Ectodermal cell (in vitro differentiated cells): ENCODE data around the gene SLC38A11.

ENCODE experiments used
- H3K27ac ChIP-seq: 2 replicates; pipeline ENCODE4 v1.7.0; 2013; ENCODE audit warnings: mild to moderate bottlenecking, low read depth, low read length; ENCODE audit not compliant: insufficient read depth, poor library complexity, severe bottlenecking
- H3K27me3 ChIP-seq: 2 replicates; pipeline ENCODE4 v1.7.0; 2013; ENCODE audit warnings: mild to moderate bottlenecking, low read length; ENCODE audit not compliant: insufficient read depth, control insufficient read depth, poor library complexity, severe bottlenecking
- H3K36me3 ChIP-seq: one replicate; pipeline ENCODE4 v1.7.0; 2013; ENCODE audit warnings: low read length; ENCODE audit not compliant: control insufficient read depth, insufficient read depth
- H3K4me1 ChIP-seq: one replicate; pipeline ENCODE4 v1.7.0; 2013; ENCODE audit warnings: low read length; ENCODE audit not compliant: control insufficient read depth, insufficient read depth
- H3K4me3 ChIP-seq: 2 replicates; pipeline ENCODE4 v1.7.0; 2013; ENCODE audit warnings: low read depth, low read length, control low read depth; ENCODE audit not compliant: insufficient read depth
- H3K9me3 ChIP-seq: 2 replicates; pipeline ENCODE4 v1.7.0; 2013; ENCODE audit warnings: mild to moderate bottlenecking, low read length, moderate library complexity; ENCODE audit not compliant: control insufficient read depth
- WGBS, 2 experiments: methylation state at CpG; one replicate each; pipeline ENCODE4 v1.1.7; 2013; ENCODE audit warnings: missing lambda C conversion rate in 2 of 2; 5-methylcytosine and 5-hydroxymethylcytosine counted together

SLC38A11 gene

DNA sequence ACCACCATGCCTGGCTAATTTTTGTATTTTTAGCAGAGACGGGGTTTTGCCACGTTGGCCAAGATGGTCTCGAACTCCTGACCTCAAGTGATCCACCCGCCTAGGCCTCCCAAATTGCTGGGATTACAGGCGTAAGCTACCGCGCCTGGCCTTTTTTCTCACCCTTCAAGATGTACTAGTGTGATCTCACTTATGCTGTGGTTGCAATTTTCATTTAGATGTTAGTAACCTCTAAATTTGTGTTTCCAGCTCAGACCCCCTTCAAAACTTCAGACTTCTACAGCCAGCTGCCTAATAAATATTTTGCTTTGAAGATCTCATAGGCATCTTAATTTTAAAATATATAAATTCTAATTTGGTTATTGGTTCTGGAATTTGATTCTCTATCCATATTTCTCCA is 8.0 kb downstream of the SLC38A11 start:
- Histone ChIP-seq H3K4me3 (no peak overlapping the region), H3K36me3 (no peaks in the 10 kb centered on the region), H3K9me3 (no peaks in the 10 kb centered on the region), H3K27ac (no peak overlapping the region), H3K27me3 (no peaks in the 10 kb centered on the region), H3K4me1 (no peaks in the 10 kb centered on the region)
- 83 to 86% methylated on average over 7 of the region's 7 CpGs for WGBS, 2 experiments

DNA sequence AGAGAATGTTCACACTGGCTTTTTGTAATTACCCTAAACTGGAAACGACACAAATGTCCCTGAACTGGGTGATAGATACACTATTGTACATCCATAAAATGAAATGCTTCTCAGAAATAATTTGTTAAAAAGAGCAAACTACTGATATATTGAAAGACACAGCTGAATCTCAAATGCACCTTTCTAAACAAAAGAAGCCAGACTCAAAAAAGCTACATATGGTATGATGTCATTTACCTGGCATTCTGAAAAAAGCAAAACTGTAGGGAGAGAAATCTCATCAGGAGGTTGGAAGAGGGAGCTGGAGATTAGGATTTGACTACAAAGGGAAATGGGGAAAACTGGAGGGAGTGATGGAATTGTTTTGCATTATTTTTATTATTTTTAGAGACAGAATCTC is 12.0 kb downstream of the SLC38A11 start:
- no CpG with 5 or more reads among the region's 1 CpG for WGBS, 2 experiments
- no peak overlapping the region for H3K4me3 ChIP-seq
- no peak overlapping the region for H3K27ac ChIP-seq
- H3K9me3 ChIP-seq = no peaks in the 10 kb centered on the region
- H3K36me3 ChIP-seq = no peaks in the 10 kb centered on the region
- no peaks in the 10 kb centered on the region for H3K4me1 ChIP-seq
- H3K27me3 ChIP-seq = no peaks in the 10 kb centered on the region

DNA sequence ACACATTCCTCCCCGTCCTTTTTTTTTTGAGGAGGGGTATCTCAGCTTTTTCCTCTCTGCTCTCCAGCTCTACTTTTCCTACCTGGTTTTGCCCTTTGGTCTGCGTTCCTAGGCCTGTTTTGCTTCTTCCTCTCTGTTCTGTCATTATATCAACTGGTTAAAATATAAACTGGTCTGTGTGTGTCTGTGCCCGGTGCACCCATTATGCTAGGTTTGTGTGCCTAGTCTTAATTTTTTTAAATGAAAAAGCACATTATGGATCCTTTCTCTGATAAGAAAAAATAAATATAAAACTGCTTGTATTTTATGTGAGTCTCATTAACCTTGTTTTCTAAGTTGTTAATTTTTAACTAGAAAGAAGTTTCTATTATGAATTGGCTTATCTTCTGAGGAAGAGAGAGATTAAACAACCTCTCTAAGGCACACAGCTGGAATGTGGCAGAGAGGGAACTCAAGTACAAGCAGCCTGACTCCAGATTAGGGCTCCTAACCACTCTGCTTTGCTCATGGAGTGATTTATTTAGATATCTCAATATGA is 17.4 kb downstream of the SLC38A11 start:
- Histone ChIP-seq H3K4me3 (no peak overlapping the region), H3K4me1 (no peaks in the 10 kb centered on the region), H3K9me3 (no peaks in the 10 kb centered on the region), H3K36me3 (no peaks in the 10 kb centered on the region), H3K27me3 (no peaks in the 10 kb centered on the region), H3K27ac (no peak overlapping the region)
- WGBS, 2 experiments = 80 to 85% methylated on average over 1 to 2 of the region's 3 CpGs

DNA sequence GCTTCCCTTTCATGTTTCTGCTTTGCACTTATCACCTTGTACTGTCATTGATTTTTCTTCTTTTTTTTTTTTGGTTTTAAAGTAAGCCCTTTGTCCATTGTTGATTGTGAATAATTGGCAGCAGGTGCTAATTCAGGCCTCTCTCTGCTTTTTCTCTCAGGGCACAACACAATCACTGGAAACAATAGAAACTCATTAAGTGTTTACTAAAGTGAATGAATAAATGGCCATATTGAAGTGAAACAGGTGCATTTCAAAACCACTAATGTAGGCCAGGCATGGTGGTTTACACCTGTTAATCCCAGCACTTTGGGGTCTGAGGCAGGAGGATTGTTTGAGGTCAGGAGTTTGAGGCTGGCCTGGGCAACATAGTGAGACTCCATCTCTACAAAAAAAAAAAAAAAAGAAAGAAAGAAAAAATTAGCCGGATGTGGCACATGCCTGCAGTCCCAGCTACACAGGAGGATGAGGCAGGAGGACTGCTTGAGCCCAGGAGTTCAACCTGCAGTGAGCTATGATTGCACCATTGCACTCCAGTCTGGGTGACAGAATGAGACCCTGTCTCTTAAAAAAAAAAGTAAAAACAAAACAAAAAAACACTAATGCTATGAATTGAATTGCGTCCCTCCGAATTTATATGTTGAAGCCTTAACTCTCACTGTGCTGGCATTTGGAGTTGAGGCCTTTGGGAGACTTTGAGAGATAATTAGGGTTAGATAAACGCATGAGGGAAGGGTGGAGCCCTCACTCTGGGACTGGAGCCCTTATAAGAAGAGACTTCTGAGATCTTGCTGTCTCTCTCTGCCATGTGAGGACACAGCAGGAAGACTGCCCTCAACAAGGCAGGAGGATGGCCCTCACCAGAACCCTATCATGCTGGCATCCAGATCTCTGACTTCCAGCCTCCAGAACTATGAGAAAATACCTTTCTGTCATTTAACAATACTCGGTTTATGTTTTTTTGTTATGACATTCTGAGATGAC is 19.9 kb downstream of the SLC38A11 start:
- WGBS, 2 experiments = 89 to 91% methylated on average over 4 of the region's 5 CpGs
- H3K4me3 ChIP-seq = no peak overlapping the region
- no peak overlapping the region for H3K27ac ChIP-seq
- H3K9me3 ChIP-seq = no peaks in the 10 kb centered on the region
- H3K4me1 ChIP-seq = no peaks in the 10 kb centered on the region
- H3K27me3 ChIP-seq = no peaks in the 10 kb centered on the region
- no peaks in the 10 kb centered on the region for H3K36me3 ChIP-seq

DNA sequence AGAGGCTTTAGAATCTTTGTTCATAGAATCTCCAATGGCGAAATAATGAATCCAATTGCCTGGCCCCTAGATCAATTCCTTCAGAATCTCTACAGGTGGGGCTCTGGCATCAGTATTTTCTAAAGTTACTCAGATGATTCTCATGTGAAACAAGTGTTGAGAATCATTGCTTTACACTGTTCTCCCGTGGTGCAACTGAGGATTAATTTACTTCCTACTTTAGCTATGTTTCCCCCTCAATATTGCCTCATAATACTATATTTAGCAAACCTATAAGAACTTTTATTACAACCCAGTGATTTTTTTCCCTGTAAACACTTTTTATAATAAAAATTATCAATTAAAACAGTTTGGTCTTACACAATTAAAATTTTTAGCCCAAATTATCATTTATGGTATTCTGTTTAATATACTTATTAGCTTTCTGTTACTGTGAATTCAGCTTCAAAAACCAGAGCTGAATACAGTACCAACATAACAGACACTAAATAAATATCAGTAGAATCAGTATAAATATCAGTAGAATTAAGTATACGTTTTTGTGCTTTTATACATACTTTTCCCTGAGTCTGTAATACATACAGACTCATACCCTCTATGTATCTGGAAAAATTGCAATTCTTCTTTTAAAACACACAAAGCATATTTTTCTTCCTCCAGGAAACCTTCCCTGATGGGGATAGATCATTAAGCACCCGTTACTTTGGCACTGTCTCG is 20.8 kb downstream of the SLC38A11 start:
- H3K36me3 ChIP-seq = no peaks in the 10 kb centered on the region
- no peaks in the 10 kb centered on the region for H3K4me1 ChIP-seq
- H3K27me3 ChIP-seq = no peaks in the 10 kb centered on the region
- no peak overlapping the region for H3K4me3 ChIP-seq
- WGBS, 2 experiments = 72 to 79% methylated on average over 5 of the region's 5 CpGs
- H3K9me3 ChIP-seq = no peaks in the 10 kb centered on the region
- no peak overlapping the region for H3K27ac ChIP-seq

DNA sequence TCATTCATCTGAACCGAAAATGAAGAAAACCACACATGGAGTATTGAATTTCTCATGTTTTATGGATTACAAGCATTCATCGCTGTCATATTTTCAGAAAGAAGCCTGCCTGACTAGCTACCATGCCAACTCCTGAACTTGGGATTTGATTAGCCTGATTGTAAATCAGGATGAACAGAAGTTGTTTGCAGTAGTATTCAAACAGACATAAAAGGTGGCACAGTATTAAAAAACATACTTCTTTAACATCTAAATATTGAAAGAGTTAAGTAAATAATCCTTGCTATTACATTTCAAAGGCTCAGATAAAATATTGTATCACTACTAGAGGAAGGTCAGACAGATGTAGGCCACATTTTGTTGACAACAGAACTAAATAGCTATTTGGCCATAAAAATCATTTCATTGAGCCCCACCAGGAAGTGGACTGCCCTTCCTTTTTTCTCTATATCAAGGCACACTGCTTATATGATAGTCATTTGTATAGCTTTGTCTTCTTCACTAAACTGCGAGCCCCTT is 21.6 kb downstream of the SLC38A11 start:
- 93 to 100% methylated on average over 2 of the region's 3 CpGs for whole genome bisulfite sequencing, 2 experiments
- no peaks in the 10 kb centered on the region for H3K27me3 ChIP-seq
- H3K4me3 ChIP-seq = no peak overlapping the region
- no peaks in the 10 kb centered on the region for H3K36me3 ChIP-seq
- no peaks in the 10 kb centered on the region for H3K9me3 ChIP-seq
- no peaks in the 10 kb centered on the region for H3K4me1 ChIP-seq
- no peak overlapping the region for H3K27ac ChIP-seq

DNA sequence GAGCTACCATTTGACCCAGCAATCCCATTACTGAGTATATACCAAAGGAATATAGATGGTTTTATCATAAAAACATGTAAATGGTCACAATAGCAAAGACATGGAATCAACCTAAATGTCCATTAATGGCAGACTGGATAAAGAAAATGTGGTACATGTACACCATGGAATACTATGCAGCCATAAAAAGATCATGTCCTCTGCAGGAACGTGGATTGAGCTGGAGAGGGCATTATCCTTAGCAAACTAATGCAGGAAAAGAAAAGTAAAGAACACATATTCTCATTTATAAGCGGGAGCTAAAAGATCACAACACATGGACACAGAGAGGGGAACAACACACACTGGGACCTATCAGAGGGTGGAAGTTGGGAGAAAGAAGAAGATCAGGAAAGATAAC is 22.9 kb downstream of the SLC38A11 start:
- Histone ChIP-seq H3K4me1 (no peaks in the 10 kb centered on the region), H3K36me3 (no peaks in the 10 kb centered on the region), H3K27me3 (no peaks in the 10 kb centered on the region), H3K9me3 (no peaks in the 10 kb centered on the region), H3K4me3 (no peak overlapping the region), H3K27ac (no peak overlapping the region)
- WGBS, 2 experiments = 80 to 90% methylated on average over 2 of the region's 2 CpGs

DNA sequence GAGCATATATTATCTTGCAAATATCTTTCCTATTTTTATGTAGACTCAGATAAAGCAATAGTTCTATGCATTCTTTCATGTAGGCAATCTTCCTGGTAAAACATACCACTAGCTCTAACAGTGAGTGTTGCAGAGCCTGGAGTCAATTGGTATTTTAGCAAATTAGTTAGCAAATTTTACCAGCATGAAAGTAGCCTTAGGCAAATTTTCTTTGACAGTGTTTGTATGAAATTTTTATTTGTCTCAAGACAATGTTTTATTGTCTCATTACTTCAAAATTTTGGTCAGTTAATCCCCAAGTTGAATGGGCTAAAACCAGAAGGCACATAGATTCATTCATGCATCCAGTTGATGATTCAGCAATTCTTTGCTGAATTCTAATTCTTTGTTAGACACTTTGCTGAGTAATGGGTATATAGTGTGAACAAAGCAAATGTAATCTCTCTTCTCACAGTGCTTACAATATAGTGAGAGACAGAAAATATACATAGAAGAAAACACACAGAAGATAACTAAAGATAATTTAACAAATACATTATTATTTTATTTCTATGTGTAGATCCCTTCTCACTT is 27.1 kb downstream of the SLC38A11 start:
- no peaks in the 10 kb centered on the region for H3K4me1 ChIP-seq
- H3K36me3 ChIP-seq = no peaks in the 10 kb centered on the region
- H3K4me3 ChIP-seq = no peak overlapping the region

DNA sequence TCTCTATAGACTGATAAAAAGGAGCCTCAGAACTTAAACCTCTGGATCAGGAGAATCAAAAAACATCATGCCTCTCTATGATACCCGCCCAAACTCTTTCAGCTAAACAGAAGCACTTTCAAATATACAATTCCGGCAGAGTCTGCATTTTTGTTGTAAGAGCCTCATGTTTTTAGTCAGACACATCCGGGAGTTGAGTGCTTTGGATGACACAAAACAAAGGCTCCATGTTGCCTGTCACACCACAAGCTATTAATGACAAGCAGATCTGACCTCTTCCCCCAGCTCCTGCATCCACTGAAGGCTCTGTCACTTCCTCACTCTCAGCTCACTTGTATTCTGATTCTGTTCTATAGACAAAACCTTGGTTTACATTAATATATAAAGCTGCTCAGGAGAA is 33.2 kb downstream of the SLC38A11 start:
- no peaks in the 10 kb centered on the region for H3K36me3 ChIP-seq
- H3K27me3 ChIP-seq = no peaks in the 10 kb centered on the region
- H3K4me1 ChIP-seq = no peaks in the 10 kb centered on the region
- no peak overlapping the region for H3K27ac ChIP-seq
- no peaks in the 10 kb centered on the region for H3K9me3 ChIP-seq
- H3K4me3 ChIP-seq = no peak overlapping the region
- 65 to 75% methylated on average over 3 of the region's 3 CpGs for whole genome bisulfite sequencing, 2 experiments

More for the DNA sequence above, 27.1 kb downstream of the SLC38A11 start:
- H3K9me3 ChIP-seq = no peaks in the 10 kb centered on the region
- no peak overlapping the region for H3K27ac ChIP-seq
- no peaks in the 10 kb centered on the region for H3K27me3 ChIP-seq

DNA sequence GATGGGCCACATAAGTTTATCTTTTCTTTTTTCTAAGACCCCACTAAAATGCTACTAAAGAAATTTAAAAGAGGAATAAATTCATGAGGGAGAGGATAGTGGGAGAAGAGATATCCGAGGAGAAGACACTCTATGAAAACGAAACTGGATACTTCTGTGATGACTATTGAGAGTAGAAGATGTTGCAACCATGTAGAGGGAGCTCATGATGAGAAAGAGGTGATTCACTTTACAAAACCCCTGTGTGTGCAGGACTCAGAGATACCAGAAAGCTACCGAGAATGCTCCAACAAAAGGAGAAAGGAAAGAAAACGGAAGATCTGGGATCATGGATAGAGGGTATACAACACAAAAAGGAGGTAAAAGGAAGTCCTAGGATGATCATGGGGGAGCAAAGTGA is 34.9 kb downstream of the SLC38A11 start:
- H3K27ac ChIP-seq = no peak overlapping the region

More for the DNA sequence above, 34.9 kb downstream of the SLC38A11 start:
- Histone ChIP-seq H3K36me3 (no peaks in the 10 kb centered on the region), H3K4me1 (no peaks in the 10 kb centered on the region), H3K27me3 (no peaks in the 10 kb centered on the region), H3K4me3 (no peak overlapping the region), H3K9me3 (no peaks in the 10 kb centered on the region)
- 94 to 95% methylated on average over 4 of the region's 4 CpGs for WGBS, 2 experiments
